ENCODE measurements around the gene ZNF160. TPM values are rescaled to one million over a fixed set of nuclear protein-coding genes. Genes with fewer than 3 reads are reported as not detected.
"Not testable (repeated sequence)": the region's sequence is repeated elsewhere in the genome, so short reads cannot be mapped to it uniquely, and the experiment has no call there.

The ZNF160 gene
- total and polyA plus RNA-seq, 2 of the 4 experiments (the other 2 are of a cell fraction), result 22.6 to 26.9 TPM

GRCh38 chr19:53126733-53127526 is 23.7 kb upstream of the ZNF160 start:
- H2BK120ac ChIP-seq (ENCODE audit: low read depth, low read length); in situ Hi-C loops (cut with MboI; ENCODE audit: low sequenced_read_pairs); POLR2A ChIA-PET (ENCODE audit: unreplicated experiment); H3K9me1 ChIP-seq (ENCODE audit: insufficient read depth, low read length); H3K9me3 ChIP-seq (ENCODE audit: control insufficient read depth, insufficient read depth, low read length); H3K36me3 ChIP-seq (ENCODE audit: control insufficient read depth, insufficient read depth, low read length); H4K20me1 ChIP-seq (ENCODE audit: insufficient read depth, low read length); H2AK9ac ChIP-seq (replicated peaks; ENCODE audit: low read depth, low read length, poor library complexity); H3K23ac ChIP-seq (ENCODE audit: low read depth, low read length); intact Hi-C loops (cut with micrococcal nuclease); H3K4me1 ChIP-seq (ENCODE audit: control insufficient read depth, insufficient read depth, low read length); H4K5ac ChIP-seq (ENCODE audit: low read depth, low read length); H2BK20ac ChIP-seq (ENCODE audit: low read depth, low read length); H2AK5ac ChIP-seq (ENCODE audit: low read depth, low read length); H3K4me2 ChIP-seq (ENCODE audit: low read depth, low read length); H3K9ac ChIP-seq (ENCODE audit: low read depth, low read length); H3K56ac ChIP-seq (ENCODE audit: extremely low read depth, insufficient read depth, low read length); H3K27ac ChIP-seq (ENCODE audit: insufficient read depth, low read length); DNase-seq; H3K79me1 ChIP-seq (ENCODE audit: low read depth in 1 of 2, low read length in 2 of 2); dilution Hi-C loops (cut with HindIII; ENCODE audit: low sequenced_read_pairs, unreplicated experiment); BruUV-seq (replicated peaks); H3K4me3 ChIP-seq (ENCODE audit: insufficient read depth, low read depth, low read length); H4K91ac ChIP-seq (ENCODE audit: insufficient read depth, low read depth, low read length); H4K8ac ChIP-seq (ENCODE audit: low read depth in 2 of 2, low read length in 2 of 2); H2BK5ac ChIP-seq (ENCODE audit: low read depth, low read length, poor library complexity, severe bottlenecking); H3K14ac ChIP-seq (replicated peaks; ENCODE audit: low read depth, low read length); H2AFZ ChIP-seq (replicated peaks; ENCODE audit: low read length, poor library complexity); CTCF ChIA-PET; H2BK15ac ChIP-seq (ENCODE audit: low read depth, low read length); H3K4ac ChIP-seq (ENCODE audit: low read depth, low read length); H3K27me3 ChIP-seq (ENCODE audit: control insufficient read depth, insufficient read depth, low read length); H3K18ac ChIP-seq (ENCODE audit: low read depth, low read length): not testable (repeated sequence)
- WGBS, 2 experiments (ENCODE audit: extremely low coverage in 2 of 2, insufficient read length in 1 of 2), result 71% methylated on average over 4 of the region's 15 CpGs; no CpG with 5 or more reads in 1 of the 2 experiments
- ATAC-seq (ENCODE audit: low read depth), result peak; percentile 11; the same call in 1 of the 2 replicates
